ENCODE data around the gene SYTL3. TPM values are rescaled to one million over a fixed set of nuclear protein-coding genes. Genes with fewer than 3 reads are reported as not detected.

Gene SYTL3
- total and polyA plus RNA-seq, 10 of the 15 experiments (the other 5 are each of a cell fraction or from before 2014, with no cell fraction given): 3.3 to 12.1 (median 6.9) TPM

GRCh38 chr6:158707821-158708195 lies 58.0 kb downstream of the SYTL3 start:
- 0 out of 2 replicates have a peak, but pooled peaks have one; percentile 31 for TF ChIP-seq EED (IDR thresholded peaks at IDR 0.05; ENCODE audit: low read depth)
- no peak for TF ChIP-seq BHLHE40 (IDR thresholded peaks at IDR 0.05; ENCODE audit: borderline replicate concordance in 1 of 2, low read depth in 2 of 2, low read length in 1 of 2)
- no peak for TF ChIP-seq CHD1 (IDR thresholded peaks at IDR 0.05; ENCODE audit: low read depth, low read length)
- no peak for TF ChIP-seq MYC (IDR thresholded peaks at IDR 0.05; ENCODE audit: insufficient read depth, insufficient read length, insufficient replicate concordance, low read length, severe bottlenecking)
- TF ChIP-seq RUNX3 (IDR thresholded peaks at IDR 0.05; ENCODE audit: low read length): peak; percentile 43; the same call in 1 of the 2 replicates
- TF ChIP-seq E2F8 (IDR thresholded peaks at IDR 0.05; ENCODE audit: low read depth, partially characterized antibody): no peak
- intact Hi-C loops (cut with micrococcal nuclease; ENCODE audit: unreplicated experiment) (loop anchor here (5.0 kb wide), 1 partner anchor 69 kb away; no protein-coding TSS in a partner anchor), in situ Hi-C loops (cut with MboI) (loop anchor here (5.0 to 10.0 kb wide), 3 partner anchors 79 to 427 kb away; no protein-coding TSS in a partner anchor)
- ATAC-seq: 0 out of 3 replicates have a peak, but pooled peaks have one; percentile 7
- SMC1A ChIA-PET (ENCODE audit: uncharacterized antibody, unreplicated experiment): interaction anchor here (0.5 to 6.3 kb wide), 15 partner anchors 8 to 427 kb away, joined by 3 to 68 read pairs (median 3); no protein-coding TSS in a partner anchor
- Histone ChIP-seq H3K4me1 (ENCODE audit: control insufficient read depth, insufficient read depth, low read length) (peaks cover 9% of the 10 kb centered on the region), H3K36me3 (ENCODE audit: control insufficient read depth in 2 of 2, insufficient read depth in 2 of 2, low read length in 1 of 2) (no peaks in the 10 kb centered on the region), H2AFZ (ENCODE audit: control insufficient read depth, low read depth, low read length) (no peak overlapping the region), H3K9ac (ENCODE audit: control insufficient read depth, insufficient read depth, low read length) (no peak overlapping the region), H3K27me3 (replicated peaks in 1 of 2; ENCODE audit: control insufficient read depth in 2 of 2, insufficient read depth in 2 of 2, low read length in 1 of 2) (no peaks in the 10 kb centered on the region), H3K4me2 (ENCODE audit: control insufficient read depth, insufficient read depth) (peak overlapping the region; percentile 27; the same call in 1 of the 2 replicates), H3K79me2 (ENCODE audit: control insufficient read depth, insufficient read depth, low read length) (no peaks in the 10 kb centered on the region), H4K20me1 (ENCODE audit: control insufficient read depth, insufficient read depth) (no peaks in the 10 kb centered on the region), H3K9me3 (replicated peaks; ENCODE audit: control insufficient read depth, insufficient read depth, low read length) (no peaks in the 10 kb centered on the region), H3K4me3 (no peak overlapping the region), H3K27ac (ENCODE audit: control insufficient read depth, insufficient read depth) (no peak overlapping the region)
- DNase-seq (ENCODE audit: low read depth, low spot score): no peak
- FAIRE-seq: no peak
- RAD21 ChIA-PET (ENCODE audit: unreplicated experiment): interaction anchor here (0.6 to 2.6 kb wide), 11 partner anchors 10 to 301 kb away, joined by 3 to 23 read pairs (median 3); no protein-coding TSS in a partner anchor
- CTCF ChIA-PET: interaction anchor here (0.7 to 3.2 kb wide), 17 partner anchors 8 to 494 kb away, joined by 3 to 32 read pairs (median 4); partner anchors contain the start of gene RSPH3
- POLR2A ChIA-PET: interaction anchor here (0.6 to 1.7 kb wide), 4 partner anchors 19 to 213 kb away, joined by 3 to 4 read pairs (median 4); no protein-coding TSS in a partner anchor
- 38% methylated on average over 10 of the region's 10 CpGs for WGBS (ENCODE audit: insufficient coverage, insufficient replicate concordance, low lambda C conversion rate, missing lambda C conversion rate)
- BruUV-seq (replicated peaks): no TSS peak

All from GM12878 (cell line).